GM10248 (cell line): Measurements from ENCODE around the gene ATP11B.
"Not testable (repeated sequence)": the region's sequence is repeated elsewhere in the genome, so short reads cannot be mapped to it uniquely, and the experiment has no call there.

ENCODE experiments used
- CTCF ChIA-PET: fragments of 300-600 bp; sonication (Branson Sonifier 250); formaldehyde crosslinking; extraction: SDS; loops from one replicate; lab custom pipeline; 2021; ENCODE audit warnings: antibody characterized with exemption; lab: Yijun Ruan, JAX
- POLR2A ChIA-PET: fragments of 350-650 bp; sonication (Branson Sonifier 250); formaldehyde crosslinking; extraction: SDS; loops from one replicate; lab custom pipeline; 2020; ENCODE audit warnings: antibody characterized with exemption; lab: Yijun Ruan, JAX
- DNase-seq: peaks from one replicate; pipeline ENCODE4 v3.0.0; 2012; ENCODE audit errors: extremely low spot score
- CTCF ChIP-seq: IDR thresholded peaks from 2 replicates; pipeline ENCODE4 v1.5.1; 2012; ENCODE audit warnings: mild to moderate bottlenecking, low read depth; ENCODE audit errors: extremely low read depth, missing control alignments, control extremely low read depth

Gene ATP11B

GRCh38 chr3:182821221-182821981 lies 28.1 kb downstream of the ATP11B start:
- ChIA-PET POLR2A (no interaction called here), CTCF (interaction anchor here (0.9 to 2.0 kb wide), 2 partner anchors 36 to 138 kb away, joined by 3 to 5 read pairs; no protein-coding TSS in a partner anchor)
- TF ChIP-seq CTCF, result no peak
- DNase-seq, result no peak

DNA sequence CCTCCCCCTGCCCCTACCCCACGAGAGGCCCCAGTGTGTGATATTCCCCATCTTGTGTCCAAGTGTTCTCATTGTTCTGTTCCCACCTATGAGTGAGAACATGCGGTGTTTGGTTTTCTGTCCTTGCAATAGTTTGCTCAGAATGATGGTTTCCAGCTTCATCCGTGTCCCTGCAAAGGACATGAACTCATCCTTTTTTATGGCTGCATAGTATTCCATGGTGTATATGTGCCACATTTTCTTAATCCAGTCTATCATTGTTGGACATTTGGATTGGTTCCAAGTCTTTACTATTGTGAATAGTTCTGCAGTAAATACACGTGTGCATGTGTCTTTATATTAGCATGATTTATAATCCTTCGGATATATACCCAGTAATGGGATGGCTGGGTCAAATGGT lies 29.0 kb downstream of the ATP11B start:
- DNase-seq, POLR2A ChIA-PET: not testable (repeated sequence)
- CTCF ChIA-PET, result interaction anchor here (2.0 kb wide), 1 partner anchor 35 kb away, joined by 5 read pairs; no protein-coding TSS in a partner anchor

DNA sequence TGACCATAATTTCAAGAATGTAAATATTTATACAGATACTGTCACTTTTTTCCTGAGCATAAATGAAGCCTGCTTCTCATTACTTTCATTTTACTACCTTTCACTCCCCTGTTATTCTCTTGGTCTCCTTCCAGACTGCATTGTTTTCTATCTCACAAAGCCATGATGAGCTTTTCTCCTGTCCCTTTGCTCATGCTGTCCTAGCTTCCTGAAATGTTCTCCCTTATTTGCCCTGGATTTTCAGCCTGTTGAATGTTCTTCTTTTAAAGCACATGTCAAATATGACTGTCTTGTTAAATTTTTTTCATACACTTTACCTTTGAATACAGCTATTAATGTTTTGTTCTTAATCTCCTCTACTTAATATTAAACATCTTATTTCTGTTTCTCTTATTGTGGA lies 31.7 kb downstream of the ATP11B start:
- DNase-seq, result no peak
- no peak for TF ChIP-seq CTCF
- ChIA-PET POLR2A (no interaction called here), CTCF (interaction anchor here (0.8 to 1.3 kb wide), 3 partner anchors 9 to 18 kb away, joined by 3 read pairs; no protein-coding TSS in a partner anchor)

DNA sequence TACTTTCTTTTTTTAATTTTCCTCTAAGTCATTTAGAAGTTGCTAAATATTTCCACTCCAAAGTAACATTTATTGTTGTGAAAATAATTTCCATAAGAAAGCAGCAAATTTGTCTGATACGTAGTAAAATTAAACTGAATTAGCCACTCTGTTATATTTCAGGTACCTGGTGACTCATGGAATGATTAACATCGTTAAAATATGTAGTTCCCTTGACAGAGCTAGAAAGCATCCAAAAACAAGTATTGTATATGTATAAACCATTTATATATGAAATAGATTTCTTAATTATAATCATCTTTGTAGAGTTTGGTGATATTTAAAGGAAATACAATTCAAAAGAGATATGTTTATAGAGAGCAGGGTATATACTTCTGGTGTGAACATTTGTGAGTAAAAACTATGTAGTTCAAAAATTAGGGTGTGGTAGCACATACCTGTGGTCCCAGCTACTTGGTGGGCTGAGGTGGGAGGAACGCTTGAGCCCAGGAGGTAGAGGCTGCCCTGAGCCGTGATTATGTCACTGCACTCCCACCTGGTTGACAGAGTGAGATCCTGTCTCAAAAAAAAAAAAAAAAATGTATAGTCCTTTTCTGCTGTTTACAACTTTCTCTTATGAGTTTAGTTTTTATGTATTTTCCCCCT lies 36.6 kb downstream of the ATP11B start:
- POLR2A ChIA-PET, result no interaction called here
- CTCF ChIA-PET, result interaction anchor here (1.3 kb wide), 1 partner anchor 10 kb away, joined by 3 read pairs; no protein-coding TSS in a partner anchor
- no peak for DNase-seq
- TF ChIP-seq CTCF, result no peak

- TF ChIP-seq CTCF, result peak; percentile 26
- POLR2A ChIA-PET, result no interaction called here
- CTCF ChIA-PET, result interaction anchor here (1.0 to 1.8 kb wide), 4 partner anchors 20 to 126 kb away, joined by 3 to 14 read pairs (median 4); no protein-coding TSS in a partner anchor
- no peak for DNase-seq
Observed at GRCh38 chr3:182837855-182838454, 44.7 kb downstream of the ATP11B start.

GRCh38 chr3:182843478-182843877 lies 50.2 kb downstream of the ATP11B start:
- ChIA-PET CTCF (interaction anchor here (1.0 to 1.3 kb wide), 3 partner anchors 12 to 59 kb away, joined by 3 to 6 read pairs (median 3); no protein-coding TSS in a partner anchor), POLR2A (no interaction called here)
- DNase-seq, result no peak
- no peak for TF ChIP-seq CTCF

- ChIA-PET CTCF (interaction anchor here (1.1 kb wide), 1 partner anchor 17 kb away, joined by 4 read pairs; no protein-coding TSS in a partner anchor), POLR2A (no interaction called here)
- no peak for DNase-seq
- TF ChIP-seq CTCF, result no peak
Observed at GRCh38 chr3:182848906-182849305, 55.6 kb downstream of the ATP11B start.
